ENCODE data around the gene FIGNL2.

Gene FIGNL2

GRCh38 chr12:51819736-51820525, 28.6 kb downstream of the FIGNL2 start:
- Histone ChIP-seq H3K36me3 (no peaks in the 10 kb centered on the region), H3K27ac (no peak overlapping the region)

GRCh38 chr12:51818566-51819300, 29.8 kb downstream of the FIGNL2 start:
- peaks cover 97% of the 10 kb centered on the region for H3K27me3 ChIP-seq

More at GRCh38 chr12:51819736-51820525, 28.6 kb downstream of the FIGNL2 start:
- Histone ChIP-seq H3K4me1 (ENCODE audit: control insufficient read depth in 1 of 2, insufficient read depth in 1 of 2, low read depth in 1 of 2, low read length in 1 of 2) (peaks cover 16 to 21% of the 10 kb centered on the region in 2 experiments), H3K27me3 (peaks cover 93% of the 10 kb centered on the region), H3K4me3 (ENCODE audit: low read depth in 1 of 2, low read length in 1 of 2) (peak overlapping the region; percentile 43 to 49), H3K9me3 (no peaks in the 10 kb centered on the region)
- no peak for TF ChIP-seq CTCF (IDR thresholded peaks at IDR 0.05)

GRCh38 chr12:51818086-51818485, 30.4 kb downstream of the FIGNL2 start:
- TF ChIP-seq CTCF (IDR thresholded peaks at IDR 0.05): no peak
- Histone ChIP-seq H3K9me3 (no peaks in the 10 kb centered on the region), H3K36me3 (no peaks in the 10 kb centered on the region), H3K27ac (no peak overlapping the region), H3K27me3 (peaks cover 100% of the 10 kb centered on the region), H3K4me1 (ENCODE audit: control insufficient read depth in 1 of 2, insufficient read depth in 1 of 2, low read depth in 1 of 2, low read length in 1 of 2) (peaks cover 23 to 31% of the 10 kb centered on the region in 2 experiments), H3K4me3 (ENCODE audit: low read depth in 1 of 2, low read length in 1 of 2) (no peak overlapping the region)

More at GRCh38 chr12:51818566-51819300, 29.8 kb downstream of the FIGNL2 start:
- H3K4me1 ChIP-seq (ENCODE audit: control insufficient read depth in 1 of 2, insufficient read depth in 1 of 2, low read depth in 1 of 2, low read length in 1 of 2): peaks cover 23 to 31% of the 10 kb centered on the region in 2 experiments
- H3K36me3 ChIP-seq: no peaks in the 10 kb centered on the region
- no peaks in the 10 kb centered on the region for H3K9me3 ChIP-seq
- H3K4me3 ChIP-seq (ENCODE audit: low read depth in 1 of 2, low read length in 1 of 2): no peak overlapping the region
- H3K27ac ChIP-seq: no peak overlapping the region
- no peak for TF ChIP-seq CTCF (IDR thresholded peaks at IDR 0.05)

GRCh38 chr12:51817027-51817953, 31.2 kb downstream of the FIGNL2 start:
- no peaks in the 10 kb centered on the region for H3K36me3 ChIP-seq
- peaks cover 23 to 31% of the 10 kb centered on the region in 2 experiments for H3K4me1 ChIP-seq (ENCODE audit: control insufficient read depth in 1 of 2, insufficient read depth in 1 of 2, low read depth in 1 of 2, low read length in 1 of 2)
- no peak overlapping the region for H3K27ac ChIP-seq
- no peak for TF ChIP-seq CTCF (IDR thresholded peaks at IDR 0.05)
- no peaks in the 10 kb centered on the region for H3K9me3 ChIP-seq
- no peak overlapping the region for H3K4me3 ChIP-seq (ENCODE audit: low read depth in 1 of 2, low read length in 1 of 2)
- peaks cover 99% of the 10 kb centered on the region for H3K27me3 ChIP-seq

- Histone ChIP-seq H3K9me3 (no peaks in the 10 kb centered on the region), H3K4me3 (ENCODE audit: low read depth in 1 of 2, low read length in 1 of 2) (no peak overlapping the region), H3K36me3 (no peaks in the 10 kb centered on the region), H3K4me1 (ENCODE audit: control insufficient read depth in 1 of 2, insufficient read depth in 1 of 2, low read depth in 1 of 2, low read length in 1 of 2) (peaks cover 17 to 19% of the 10 kb centered on the region in 2 experiments), H3K27ac (no peak overlapping the region), H3K27me3 (peaks cover 81% of the 10 kb centered on the region)
- no peak for TF ChIP-seq CTCF (IDR thresholded peaks at IDR 0.05)
Measured at GRCh38 chr12:51815571-51815970, 32.9 kb downstream of the FIGNL2 start.
